Putamen (tissue), 1 donor: ENCODE results near the gene CACNG1.
"Not testable (repeated sequence)": the region's sequence is repeated elsewhere in the genome, so short reads cannot be mapped to it uniquely, and the experiment has no call there.

ENCODE experiments used
- DNase-seq: peaks from one replicate; pipeline ENCODE4 v3.0.0-alpha.2; 2016; ENCODE audit warnings: low spot score

CACNG1 gene

DNA sequence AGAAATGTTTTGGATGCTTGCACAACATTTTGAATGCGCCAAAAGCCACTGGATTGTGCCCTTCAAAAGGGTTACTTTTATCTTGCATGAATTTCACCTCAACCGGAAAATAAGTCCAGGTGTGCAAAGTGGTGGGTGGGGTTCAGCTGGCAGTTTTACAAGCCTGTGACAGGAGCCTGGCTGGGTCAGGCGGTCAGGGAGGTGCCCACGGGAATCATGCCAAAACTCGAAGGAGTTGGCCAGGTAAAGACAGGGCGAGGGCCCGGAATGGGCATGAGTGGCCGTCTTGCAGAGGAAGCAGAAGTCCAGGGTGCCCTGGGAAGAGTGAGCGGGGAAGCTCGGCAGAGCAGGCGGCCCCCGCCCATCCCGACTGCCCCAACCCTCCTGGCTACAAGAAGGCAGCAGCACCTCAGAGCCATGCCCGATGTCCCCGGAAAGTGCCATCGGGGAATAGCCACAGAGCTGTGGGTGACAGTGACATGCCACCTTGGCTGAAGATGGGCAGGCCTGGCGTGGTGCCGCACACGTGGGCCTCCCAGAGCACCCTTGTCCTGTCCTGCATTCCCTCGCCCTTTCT, 19.1 kb upstream of the CACNG1 start:
- DNase-seq, result no peak

DNA sequence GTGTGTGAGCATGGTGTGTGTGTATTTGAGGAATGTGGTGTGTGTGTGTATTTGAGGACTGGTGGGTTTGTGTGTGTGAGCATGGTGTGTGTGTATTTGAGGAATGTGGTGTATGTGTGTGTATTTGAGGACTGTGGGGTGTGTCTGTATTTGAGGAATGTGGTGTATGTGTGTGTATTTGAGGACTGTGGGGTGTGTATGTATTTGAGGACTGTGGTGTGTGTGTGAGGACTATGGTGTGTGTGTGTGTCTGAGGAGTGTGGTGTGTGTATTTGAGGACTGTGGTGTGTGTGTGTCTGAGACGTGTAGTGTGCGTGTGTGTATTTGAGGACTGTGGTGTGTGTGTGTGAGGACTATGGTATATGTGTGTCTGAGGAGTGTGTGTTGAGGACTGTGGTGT, 18.0 kb upstream of the CACNG1 start:
- no peak for DNase-seq

DNA sequence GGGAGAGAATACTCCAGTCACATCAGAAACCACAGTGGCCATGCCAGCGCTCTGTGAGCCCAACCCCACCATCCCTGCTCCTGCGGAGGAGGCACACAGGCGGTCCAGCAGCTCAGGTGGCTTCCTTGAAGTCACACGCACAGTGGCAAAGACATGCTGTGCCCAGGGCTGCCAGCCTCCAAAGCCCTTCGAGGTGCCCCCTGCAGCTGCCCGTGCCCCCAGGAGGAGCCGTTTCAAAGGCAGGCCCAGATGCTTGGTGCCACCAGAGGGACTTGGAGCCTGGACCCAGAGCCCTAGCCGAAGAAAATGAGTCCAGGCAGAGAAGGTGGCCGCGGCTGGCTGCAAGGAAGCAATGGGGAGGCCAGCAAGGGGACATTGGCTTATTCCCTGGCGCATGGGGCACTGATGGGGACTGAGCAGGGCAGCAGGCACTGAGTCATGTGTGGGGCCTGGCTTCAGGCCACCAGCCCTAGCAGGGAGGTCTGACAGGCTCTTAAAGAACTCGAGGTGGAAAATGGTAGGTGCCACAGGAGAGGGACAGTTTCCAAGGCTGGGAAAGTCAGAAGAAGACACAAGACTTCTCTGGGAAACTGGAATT, 17.2 kb upstream of the CACNG1 start:
- no peak for DNase-seq

DNA sequence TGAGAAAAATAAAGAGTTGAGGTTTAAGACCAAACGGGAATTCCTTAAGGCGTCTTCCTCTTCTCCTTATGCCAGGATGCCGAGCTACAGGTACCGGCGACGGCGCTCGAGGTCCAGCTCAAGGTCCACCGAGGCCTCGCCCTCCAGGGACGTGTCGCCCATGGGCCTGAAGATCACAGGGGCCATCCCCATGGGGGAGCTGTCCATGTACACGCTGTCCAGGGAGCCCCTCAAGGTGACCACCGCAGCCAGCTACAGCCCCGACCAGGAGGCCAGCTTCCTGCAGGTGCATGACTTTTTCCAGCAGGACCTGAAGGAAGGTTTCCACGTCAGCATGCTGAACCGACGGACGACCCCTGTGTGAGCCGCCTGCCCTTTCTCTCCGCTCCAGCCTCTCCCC, 13.7 kb upstream of the CACNG1 start:
- DNase-seq, result no peak

DNA sequence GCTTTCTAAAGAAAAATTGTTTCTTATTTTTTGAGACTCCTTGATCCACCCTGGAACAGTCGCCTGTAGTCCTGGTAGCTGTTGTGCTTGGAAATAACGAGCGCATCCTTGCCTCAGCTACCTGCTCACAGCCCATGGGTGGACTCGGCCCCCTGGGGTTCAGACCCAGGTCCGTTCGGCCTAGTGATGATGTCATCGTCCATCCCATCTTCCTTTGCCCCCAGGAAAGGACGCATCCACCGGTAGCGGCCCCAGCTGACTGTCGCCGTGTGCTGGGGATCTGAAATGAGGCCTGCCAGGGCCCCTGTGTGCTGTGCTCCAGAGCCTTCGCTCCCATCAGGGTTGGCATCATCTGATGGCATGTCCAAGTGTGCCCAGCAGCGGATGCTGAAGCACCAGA, 12.0 kb upstream of the CACNG1 start:
- no peak for DNase-seq

DNA sequence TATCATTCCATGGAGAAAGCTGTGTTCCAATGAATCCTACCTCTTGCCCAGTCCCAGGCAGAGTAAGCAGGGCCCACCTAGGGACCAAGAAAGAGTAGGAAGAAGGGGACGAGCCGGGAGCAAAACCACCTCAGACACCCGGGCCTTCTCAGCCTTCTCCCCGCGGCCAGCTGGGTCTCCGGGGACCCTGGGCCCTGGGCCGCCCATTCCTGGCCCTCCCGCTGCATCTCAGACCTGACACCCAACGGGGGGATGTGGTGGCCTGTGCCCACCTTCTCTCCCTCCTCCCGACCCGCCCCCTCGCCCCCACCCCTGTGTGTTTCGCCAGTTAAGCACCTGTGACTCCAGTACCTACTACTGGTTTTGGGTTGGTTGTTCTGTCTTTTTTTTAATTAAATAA, 11.4 kb upstream of the CACNG1 start:
- DNase-seq, result no peak

DNA sequence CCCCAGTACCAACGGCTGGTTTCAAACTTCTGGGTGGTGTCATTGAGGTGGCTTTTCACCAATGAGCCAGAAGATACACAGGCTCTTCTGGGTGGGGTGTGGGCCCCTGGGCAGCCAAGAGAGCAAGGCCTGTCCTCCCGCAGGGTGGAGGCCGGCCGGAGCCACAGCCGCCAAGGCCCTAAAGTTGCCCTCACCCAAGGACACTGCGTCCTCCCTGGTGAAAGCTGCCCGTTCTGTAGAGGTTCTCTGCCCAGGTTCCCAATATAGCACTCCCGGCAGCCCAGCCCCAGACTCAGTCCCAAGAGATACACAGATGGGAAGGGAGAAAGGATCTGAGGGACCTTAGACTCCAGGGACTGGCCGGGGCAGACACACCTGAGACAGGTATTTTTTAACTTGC, 10.7 kb upstream of the CACNG1 start:
- DNase-seq, result no peak

DNA sequence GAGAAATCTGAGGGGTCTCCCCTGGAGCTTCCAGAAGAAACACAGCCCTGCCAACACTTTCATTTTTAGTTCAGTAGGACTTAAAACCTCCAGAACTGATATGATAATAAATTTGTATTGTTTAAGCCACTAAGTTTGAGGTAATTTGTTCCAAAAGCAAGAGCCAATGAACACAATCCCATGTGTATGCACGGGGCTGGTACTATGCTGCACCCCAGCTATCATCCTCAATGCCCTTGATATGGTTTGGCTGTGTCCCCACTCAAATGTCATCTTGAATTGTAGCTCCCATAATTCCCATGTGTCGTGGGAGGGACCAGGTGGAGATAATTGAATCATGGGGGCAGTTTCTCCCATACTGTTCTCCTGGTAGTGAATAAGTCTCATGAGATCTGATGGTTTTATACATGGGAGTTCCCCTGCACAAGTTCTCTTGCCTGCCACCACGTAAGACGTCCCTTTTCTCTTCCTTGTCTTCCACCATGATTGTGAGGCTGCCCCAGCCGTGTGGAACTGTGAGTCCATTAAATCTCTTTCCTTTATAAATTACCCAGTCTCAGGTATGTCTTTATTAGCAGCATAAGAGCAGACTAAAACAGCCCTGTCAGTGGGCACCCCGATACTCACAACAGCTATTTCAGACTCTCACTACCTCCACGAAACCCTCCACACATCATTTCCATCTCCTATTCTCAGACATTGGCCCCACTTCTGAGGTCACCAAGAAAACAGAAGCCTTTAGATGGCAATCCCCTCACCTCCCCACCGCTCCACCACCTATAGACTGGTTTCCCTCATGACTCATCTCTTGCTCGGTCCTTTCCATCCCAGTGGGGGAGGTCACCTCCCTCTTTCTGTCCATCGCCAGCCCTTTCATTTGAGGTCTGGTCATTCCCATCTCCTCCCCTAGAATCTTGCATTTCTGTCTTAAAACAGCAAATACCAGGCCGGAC, 8.9 kb upstream of the CACNG1 start:
- no peak for DNase-seq

DNA sequence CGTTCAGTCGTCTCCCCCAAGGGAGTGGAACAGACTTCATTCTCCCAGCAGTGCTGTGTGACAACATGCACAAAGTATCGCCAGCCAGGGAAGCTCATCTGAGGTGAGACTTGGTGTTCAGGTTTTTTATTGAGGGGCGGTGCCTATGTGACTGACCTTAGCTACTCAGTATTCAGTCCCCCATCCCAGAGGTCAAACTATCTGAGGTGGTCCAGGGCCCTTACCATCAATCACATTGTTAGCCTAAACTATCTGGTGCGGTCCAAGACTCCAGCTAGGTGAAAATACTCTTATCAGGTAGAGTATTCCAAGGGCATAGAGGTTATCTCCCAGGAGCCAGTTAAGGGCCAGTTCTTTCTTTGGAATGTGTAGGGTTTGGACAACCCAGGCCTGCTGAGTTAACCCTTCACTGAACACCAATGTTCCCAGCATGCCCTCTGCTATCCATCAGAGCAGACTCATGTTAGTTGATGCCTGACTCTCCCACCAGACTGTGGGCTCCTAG, 5.4 kb upstream of the CACNG1 start:
- no peak for DNase-seq

DNA sequence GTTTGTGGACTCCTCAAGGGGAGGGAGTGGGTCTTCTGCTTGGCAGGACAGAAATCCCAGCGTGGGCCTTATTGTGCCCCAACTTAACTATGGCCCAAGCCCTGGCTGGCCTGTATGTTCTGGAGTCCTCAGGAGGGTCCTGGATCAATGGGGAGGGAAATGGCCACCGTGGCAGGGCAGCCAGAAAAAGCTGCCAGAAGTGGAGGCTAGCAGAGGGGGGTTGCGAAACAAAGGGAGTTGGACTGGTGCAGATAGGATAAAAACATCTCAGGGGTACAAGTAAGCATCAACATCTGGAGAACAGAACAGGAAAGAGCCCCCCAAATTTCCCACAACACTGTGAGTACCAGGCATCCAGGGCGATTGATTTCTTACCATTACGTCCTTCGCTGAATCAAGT, 3.7 kb upstream of the CACNG1 start:
- no peak for DNase-seq

DNA sequence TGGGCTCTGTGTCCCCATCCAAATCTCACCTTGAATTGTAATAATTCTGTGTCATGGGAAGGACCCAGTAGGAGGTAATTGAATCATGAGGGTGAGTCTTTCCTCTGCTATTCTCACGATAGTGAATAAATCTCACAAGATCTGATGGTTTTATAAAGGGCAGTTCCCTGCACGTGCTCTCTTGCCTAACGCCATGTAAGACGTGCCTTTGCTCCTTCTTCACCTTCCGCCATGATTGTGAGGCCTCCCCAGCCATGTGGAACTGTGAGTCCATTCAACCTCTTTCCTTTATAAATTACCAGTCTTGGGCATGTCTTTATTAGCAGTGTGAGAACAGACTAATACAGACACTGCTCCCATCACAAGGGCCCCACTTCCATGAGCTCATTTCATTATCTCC, 3.2 kb upstream of the CACNG1 start:
- DNase-seq, result not testable (repeated sequence)

DNA sequence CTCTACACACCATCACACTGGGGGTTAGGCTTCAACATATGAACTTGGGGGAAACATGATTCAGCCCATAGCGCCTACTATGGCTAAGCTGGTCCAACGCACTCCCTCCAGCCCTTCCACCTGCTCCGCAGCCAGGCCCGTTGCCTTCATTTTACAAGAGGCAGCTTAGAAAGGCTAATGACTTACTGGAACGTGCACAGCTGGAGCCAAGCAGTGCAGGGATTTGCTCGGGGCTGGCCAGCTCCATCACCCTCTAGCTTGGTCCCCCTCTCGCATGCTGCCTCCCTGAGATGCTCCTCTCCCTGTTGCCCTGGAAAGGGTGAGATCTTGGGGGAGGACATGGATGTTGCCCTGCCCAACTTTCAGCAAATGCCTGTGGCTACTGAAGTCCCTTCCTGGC, 2.8 kb upstream of the CACNG1 start:
- DNase-seq, result no peak

DNA sequence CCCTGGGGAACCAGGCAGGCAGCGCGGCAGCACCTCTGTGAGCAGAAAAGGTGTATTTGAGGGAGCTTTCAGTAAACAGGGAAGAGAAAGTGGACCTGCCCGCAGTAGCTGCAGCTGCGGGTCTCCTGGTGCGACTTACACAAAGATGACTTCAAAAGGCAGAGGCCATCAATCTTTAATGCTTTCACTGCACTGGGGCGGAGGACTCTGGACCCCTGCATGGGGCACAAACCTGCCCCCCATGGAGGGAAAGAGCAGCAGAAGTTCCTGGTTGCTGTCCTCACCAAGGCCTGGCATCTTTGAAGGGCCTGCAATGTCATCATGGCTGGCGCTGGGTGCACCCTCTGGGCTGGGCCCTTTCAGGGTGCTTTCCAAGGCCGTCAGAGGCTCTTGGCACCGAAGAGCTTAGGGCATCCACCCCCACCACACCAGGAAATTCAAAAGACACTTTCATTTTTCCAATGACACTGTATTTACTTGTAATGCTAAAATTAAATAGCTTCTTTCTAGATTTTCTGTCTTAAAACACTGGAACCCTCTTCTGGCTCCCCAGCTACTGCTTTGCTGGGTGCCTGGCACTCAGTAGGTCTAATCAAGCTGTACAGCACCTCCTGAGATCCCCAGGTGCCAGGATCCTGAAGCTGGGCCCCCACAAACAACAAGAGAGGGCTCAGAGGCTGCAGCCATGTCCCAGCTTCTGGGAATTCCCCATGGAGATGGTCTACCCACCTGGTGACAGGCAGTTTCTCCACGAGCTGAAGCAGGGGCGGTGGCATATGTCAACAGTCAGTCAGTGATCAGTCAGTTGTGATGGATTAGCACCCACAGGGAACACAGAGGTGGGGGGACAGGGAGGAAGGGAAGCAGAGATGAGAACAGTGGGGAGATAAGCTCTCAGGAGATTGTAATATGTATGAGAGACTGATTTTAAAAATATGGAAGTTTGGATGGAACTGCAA, 2.1 kb upstream of the CACNG1 start:
- DNase-seq, result peak; percentile 76

DNA sequence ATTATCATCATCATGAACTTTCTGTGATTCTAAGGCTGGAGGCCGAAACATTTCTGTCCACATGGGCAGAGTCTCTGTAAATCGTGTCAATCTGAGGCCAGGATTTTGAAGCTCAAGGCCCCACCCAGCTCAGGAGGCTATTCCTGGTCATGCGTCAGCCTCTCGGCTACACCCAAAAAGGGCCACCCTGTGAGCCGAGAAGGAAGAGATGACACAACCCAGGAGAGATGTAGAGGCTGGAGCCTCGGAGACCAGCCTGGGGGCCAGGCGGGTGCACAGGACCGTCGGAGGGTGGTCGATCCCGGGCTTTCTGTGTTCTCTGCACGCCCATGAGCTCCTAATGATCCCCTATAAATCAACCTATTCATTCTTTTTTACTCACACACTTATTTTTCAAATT, 1.1 kb upstream of the CACNG1 start:
- no peak for DNase-seq

DNA sequence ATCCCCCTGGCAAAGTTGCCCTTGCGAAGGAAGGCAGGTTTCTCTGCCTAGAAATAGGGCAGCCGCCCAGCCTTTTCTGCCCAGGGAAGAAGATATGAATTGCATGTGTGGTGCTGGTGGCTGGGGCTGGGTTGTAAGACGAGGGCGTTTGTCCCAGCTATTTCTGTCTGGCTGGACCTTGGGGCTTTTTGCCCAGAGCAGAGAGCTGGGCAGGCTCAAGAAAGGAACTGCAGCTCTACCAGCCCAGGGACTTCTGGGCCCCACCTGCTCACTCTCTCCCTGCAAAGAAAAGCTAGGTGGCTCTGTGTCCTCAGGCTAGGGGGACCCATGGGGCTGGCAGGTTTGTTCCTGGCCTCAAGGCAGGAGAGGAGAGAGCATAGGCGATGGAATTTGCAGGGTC, 586 bp downstream of the CACNG1 start:
- no peak for DNase-seq

DNA sequence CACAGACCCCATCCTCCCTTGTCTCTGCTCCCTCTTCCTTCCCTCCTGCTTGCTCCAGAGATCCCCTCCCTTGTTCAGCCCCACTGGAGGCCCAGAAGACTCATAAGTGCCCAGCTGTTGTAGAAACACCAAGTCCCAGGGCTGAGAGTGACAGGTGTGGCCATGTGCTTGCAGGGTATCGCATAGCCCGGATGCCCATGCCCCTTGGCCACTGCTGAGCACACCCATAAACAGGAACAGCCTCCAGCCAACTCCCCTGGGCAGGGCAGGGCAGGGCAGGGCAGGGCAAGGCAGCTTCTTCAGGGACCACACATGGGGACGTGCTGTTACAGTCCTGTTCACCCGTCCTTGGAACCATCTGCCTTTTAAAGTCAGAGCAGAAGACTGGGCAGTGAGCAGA, 2.0 kb downstream of the CACNG1 start:
- no peak for DNase-seq

DNA sequence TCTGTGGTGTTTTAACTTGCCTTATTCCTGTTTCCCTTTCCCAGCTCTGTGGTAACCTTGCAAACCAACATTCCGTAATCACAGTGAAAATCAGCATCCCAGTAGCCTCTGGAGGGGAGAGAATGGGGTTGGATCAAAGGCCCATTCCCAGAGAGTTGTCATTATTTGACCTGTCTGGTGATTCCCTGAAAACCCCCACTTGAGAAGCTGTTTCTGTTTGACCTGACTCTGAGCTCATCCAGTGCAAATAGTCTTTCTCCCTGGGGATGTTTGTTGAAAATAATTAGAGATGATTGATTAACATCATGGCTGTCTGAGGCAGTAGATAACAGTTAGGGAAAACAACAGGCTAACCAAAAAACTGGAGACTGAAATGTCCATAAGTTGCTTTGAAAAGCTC, 3.0 kb downstream of the CACNG1 start:
- no peak for DNase-seq

DNA sequence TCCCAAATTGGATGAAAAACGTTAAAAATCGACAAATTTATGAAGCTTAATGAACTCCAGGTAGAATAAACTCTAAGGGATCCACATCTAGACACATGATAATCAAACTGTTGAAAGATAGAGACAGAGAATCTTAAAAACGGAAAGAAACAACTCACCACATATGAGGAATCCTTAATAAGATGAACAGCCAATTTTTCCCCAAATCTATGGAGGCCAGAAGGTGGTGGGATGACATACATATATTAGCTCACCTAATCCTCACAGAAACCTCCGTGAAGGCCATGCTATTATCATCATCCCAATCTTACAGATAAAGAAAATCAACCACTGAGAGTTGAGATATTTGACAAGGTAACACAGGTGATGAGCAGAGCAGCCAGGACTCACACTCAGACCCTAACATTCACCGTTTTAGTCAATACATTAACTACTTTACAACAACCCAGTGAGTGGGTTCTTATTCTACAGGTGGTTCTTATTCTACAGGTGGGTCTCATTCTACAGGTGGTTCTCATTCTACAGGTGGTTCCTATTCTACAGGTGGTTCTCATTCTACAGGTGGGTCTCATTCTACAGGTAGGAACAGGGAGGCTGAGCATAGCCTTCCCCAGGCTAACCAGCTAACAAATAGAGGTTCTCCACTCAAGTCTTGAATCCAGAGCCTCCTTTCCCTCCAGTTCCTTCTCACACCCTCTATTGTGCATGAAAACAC, 4.8 kb downstream of the CACNG1 start:
- no peak for DNase-seq

DNA sequence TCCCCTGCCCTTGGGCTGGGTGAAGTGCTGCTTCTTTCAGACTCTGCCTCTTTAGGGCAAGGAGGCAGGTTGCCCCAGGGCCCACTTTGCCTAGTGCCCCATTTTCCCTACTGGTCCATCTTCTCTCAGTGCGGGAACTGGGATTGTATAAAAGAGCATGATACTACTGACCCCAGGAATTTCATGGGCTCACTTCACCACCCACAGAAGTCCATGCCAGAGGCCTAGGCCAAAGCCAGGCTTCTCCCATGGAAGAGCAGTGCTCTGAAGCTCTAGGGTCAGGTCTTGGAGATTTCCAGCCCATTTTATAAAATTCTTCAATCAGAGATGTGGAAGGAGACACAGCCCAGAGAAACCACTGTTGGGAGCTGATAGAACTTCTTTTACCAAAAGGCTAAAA, 5.7 kb downstream of the CACNG1 start:
- no peak for DNase-seq

DNA sequence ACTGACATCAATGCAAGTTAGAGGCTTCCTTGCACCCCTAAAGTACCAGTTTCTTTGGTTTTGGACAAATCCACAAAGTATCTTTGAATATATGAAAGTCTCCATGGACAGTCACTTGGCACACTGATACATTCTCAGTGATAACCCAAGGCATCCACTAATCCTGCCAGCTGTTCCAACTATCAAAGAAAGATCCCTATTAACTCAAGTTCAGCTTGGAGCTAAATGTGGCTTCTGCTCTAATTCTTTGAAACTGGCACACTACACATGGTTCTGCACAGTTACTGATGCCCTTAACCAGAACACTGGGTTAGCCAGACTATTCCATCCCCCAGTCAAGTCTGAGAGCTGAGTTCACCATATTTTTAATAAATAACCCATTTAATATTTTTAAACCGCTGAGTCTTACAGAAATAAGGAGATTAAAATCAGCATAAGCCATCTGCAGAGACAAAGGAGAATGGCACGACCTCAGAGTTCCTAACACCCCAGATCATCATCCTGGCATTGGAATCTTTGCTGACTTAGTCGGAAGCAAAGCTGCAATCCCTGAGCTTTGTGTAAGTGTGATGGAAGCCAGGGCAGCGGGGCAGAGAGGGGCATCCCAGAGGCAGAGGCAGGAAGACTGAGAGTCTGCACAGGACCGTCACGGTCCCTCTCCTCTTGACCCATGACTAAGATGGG, 6.3 kb downstream of the CACNG1 start:
- DNase-seq, result no peak

DNA sequence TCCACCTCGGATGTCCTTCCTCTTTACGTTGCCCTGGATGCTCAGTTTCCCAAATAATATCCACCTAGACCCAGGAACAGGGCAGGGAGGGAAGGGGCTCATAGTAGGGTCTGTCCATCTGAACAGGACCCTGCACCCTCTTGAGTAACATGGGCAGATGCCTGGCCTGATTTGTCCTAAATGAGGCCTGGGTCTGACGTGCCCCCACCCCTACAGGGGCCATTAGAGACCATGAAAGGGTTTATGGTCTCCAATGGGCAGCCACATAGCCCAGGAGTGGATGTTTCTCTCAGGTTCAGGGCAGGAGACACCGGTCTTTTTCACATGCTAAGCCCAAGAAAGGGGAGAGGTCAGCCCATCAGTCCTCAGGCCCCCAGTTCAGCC, 6.8 kb downstream of the CACNG1 start:
- no peak for DNase-seq
